GM18508 (cell line): Measurements from ENCODE around the gene CDSN.
"Not testable (repeated sequence)": the region's sequence is repeated elsewhere in the genome, so short reads cannot be mapped to it uniquely, and the experiment has no call there.

Experiments
- ATAC-seq: cut with Tn5 transposase; IDR thresholded peaks from one replicate; pipeline ENCODE4 v1.9.1; 2021; ENCODE audit warnings: moderate number of reproducible peaks; ENCODE audit not compliant: insufficient read depth, unreplicated experiment

CDSN gene, protein sequence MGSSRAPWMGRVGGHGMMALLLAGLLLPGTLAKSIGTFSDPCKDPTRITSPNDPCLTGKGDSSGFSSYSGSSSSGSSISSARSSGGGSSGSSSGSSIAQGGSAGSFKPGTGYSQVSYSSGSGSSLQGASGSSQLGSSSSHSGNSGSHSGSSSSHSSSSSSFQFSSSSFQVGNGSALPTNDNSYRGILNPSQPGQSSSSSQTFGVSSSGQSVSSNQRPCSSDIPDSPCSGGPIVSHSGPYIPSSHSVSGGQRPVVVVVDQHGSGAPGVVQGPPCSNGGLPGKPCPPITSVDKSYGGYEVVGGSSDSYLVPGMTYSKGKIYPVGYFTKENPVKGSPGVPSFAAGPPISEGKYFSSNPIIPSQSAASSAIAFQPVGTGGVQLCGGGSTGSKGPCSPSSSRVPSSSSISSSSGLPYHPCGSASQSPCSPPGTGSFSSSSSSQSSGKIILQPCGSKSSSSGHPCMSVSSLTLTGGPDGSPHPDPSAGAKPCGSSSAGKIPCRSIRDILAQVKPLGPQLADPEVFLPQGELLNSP

DNA sequence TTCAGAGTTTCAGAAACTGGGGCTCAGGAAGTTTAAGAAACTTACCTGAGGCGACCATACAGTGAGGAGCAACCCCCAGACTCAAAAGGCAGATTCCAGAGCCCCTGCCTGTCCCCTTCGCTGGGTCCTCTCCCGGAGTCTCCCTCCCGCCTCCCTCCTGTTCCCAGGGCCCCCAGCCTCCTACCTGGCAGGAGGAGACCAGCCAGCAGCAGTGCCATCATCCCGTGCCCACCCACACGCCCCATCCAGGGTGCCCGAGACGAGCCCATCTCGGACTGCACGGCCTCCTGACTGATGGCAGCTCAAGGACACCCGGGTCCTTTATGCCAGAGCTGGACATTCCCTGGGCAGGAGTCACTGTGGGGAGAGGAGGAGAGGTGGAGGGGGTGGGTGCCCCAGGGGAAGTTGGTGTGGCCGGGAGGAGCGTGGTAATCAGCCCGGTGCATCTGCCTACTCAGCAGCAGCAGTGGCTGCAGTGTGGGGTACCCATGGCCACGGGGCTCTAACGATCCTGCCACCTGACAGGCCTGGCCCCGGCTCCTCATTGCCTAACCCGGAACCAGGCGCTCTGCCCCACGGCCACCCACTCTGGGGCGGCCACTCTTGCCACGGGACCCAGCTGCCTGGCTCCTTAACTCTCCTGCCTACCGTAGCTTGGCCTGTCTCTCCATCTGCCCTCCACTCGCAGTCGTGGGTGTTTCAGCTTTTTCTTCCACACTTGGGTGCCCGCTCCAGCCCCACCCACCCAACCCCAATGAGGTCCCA lies at the start of gene CDSN:
TSS of gene CDSN (minus strand) at position 296 of the 765 bp plus-strand sequence. CDS start at position 269, 27 bp downstream.
- ATAC-seq = no peak

DNA sequence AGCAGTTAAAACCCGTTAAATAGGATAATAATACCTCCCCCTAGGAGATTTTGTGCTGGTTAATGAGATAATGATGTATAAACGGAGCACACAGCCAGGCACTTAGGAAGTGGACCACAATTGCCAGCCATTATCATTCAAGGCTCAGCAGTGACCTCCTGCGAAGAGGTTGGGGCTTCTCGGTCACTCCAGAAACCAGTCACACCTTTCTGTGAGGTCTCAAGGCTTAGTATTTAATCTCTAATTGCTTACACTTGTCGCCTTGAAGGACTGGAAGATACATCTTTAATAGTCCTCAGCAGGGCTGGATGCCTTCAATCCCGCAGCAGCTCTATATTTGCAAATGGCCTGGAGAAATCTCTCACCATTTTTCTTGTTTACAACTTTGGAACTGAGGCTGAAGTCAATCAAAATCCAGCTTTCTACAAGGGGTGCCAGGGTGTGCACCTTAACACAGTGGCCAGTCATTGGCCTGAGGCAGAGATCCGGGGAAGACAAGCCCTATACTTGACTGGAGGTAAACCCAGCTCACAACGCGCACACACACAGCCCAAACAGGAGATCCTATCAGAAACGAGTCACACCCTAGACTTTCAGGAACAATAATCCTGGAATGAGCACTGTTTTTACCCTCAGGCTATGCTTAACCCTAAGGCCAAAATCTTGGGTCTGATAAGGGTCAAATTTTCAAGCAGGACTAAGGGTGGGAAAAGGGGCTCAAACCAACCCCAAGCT lies 49.0 kb upstream of the CDSN start:
- no peak for ATAC-seq

DNA sequence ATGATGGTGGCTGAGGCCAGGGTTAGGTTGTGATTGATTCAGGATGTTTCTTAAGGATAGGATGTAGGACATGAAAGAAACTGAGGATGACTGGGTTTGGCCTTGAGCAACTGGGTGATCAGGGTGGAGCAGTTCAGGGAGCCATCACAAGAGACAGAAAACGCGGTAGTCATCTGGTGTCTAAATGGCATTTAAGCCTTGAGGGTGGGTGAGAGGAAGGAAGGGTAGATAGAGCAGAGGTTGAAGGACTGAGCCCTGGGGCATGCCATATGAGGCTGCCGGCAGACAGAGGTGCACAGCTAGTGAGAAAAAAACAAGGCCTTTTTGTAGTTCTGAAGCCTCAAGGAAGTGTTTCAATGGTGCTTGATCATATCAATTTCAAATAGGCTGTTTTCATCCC lies 48.4 kb upstream of the CDSN start:
- ATAC-seq = no peak

DNA sequence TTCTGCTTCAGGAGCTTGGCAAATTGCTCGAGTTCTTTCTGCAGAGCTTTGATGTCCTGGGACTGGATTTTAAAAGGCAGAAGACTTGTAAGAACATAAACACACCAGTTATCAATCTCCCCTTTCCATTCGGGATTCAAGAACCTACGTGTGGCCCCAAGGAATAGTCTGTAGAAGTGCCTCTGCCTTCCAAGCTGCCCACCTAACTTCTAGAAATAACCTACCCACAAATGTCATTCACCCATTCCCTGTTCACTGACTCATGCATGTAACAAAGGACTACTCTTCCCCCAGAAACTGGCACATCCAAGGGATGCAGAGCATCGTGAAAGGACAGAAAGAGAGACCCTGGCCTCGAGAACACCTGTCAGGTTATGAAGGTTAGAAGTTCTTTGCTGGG lies 45.7 kb upstream of the CDSN start:
- no peak for ATAC-seq

DNA sequence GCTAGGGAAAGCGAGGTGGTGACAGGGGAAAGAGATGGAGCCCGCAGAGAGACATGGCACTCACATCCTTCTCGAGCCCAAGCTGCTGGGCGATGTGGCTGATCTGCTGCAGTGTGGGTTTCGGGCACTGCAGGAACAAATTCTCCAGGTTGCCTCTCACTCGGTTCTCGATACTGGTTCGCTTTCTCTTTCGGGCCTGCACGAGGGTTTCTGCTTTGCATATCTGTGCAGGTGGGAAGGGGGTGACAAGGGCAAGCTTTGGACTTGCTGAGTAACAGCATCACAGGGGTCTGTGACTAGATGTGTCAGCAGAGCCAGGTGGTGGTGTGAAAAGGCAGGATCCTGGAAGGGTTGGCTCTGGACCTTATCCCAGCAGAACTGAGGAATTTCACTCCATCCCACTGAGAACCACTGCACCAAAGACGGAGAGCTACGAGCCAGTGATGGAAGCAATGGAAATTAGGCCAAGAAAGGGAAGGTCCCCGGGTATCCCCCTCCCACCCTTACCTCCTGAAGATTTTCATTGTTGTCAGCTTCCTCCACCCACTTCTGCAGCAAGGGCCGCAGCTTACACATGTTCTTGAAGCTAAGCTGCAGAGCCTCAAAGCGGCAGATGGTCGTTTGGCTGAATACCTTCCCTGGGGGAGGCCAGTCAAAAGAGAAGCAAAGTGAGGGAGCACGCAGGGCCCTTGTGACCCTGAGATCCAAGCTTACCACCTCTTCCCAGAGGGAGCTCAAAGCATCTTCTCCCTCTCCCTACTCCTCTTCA lies 45.0 kb upstream of the CDSN start:
- not testable (repeated sequence) for ATAC-seq

DNA sequence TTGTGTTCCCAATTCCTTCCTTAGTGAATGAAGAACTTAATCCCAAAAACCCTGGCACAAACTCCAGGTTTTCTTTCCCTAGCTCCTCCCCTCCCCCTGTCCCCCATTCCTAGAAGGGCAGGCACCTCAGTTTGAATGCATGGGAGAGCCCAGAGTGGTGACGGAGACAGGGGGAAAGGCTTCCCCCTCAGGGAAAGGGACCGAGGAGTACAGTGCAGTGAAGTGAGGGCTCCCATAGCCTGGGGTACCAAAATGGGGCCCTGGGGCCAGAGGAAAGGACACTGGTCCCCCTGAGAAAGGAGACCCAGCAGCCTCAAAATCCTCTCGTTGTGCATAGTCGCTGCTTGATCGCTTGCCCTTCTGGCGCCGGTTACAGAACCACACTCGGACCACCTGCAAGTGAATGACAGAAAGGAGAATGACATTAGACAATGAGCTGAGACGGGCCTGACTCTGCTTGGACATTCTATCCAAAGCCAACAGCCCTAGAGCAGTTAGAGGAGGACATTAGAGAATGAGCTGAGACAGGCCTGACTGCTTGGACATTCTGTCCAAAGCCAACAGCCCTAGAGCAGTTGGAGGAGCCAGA lies 44.3 kb upstream of the CDSN start:
- not testable (repeated sequence) for ATAC-seq

DNA sequence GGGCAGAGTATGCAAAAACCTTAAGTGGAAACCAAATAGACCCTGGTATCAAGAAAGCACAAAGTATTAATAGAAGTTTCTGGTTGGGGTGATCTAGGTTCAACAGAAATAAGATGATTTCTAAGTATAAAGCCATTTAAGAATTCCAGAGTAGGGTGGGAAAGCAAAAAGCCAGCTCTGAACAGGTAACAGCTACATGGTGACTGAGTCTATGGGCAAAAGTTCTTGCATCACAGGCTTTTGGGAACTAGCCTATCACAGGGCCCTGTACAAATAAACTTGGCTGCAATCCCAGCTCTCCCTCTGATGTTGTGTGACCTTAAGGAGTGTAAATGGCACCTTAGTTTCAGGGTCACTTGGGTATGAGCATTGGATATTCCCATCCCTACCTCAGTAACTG lies 43.7 kb upstream of the CDSN start:
- ATAC-seq = no peak

DNA sequence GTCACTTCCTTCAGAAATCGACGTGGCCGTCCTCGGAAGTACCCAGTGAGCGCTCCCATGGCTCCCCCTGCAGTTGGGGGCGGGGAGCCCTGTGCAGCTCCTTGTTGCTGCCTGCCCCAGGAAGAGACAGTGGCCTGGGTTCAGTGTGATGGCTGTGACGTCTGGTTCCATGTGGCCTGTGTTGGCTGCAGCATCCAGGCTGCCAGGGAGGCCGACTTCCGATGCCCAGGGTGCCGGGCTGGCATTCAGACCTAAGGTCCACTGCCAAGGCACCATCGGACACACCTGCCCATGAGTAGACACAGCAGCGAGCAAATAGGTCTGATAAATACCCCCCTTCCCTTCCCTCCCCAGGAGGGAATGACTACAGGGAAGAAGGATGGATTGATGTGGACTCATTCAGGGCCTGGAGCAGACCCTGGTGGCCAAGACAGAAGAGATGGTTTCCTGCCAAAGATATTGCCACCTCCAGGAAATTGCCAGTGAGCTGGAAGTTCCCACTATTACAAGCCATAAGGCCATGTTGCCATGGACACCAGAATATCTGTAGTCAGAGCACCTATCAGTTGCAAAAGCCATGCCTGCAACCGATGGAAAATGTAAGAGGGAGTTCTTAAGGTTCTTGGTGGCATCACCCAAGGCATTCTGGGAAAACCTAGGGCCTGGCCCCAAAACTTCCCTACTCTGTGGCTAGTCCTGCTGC lies 42.4 kb upstream of the CDSN start:
- no peak for ATAC-seq

DNA sequence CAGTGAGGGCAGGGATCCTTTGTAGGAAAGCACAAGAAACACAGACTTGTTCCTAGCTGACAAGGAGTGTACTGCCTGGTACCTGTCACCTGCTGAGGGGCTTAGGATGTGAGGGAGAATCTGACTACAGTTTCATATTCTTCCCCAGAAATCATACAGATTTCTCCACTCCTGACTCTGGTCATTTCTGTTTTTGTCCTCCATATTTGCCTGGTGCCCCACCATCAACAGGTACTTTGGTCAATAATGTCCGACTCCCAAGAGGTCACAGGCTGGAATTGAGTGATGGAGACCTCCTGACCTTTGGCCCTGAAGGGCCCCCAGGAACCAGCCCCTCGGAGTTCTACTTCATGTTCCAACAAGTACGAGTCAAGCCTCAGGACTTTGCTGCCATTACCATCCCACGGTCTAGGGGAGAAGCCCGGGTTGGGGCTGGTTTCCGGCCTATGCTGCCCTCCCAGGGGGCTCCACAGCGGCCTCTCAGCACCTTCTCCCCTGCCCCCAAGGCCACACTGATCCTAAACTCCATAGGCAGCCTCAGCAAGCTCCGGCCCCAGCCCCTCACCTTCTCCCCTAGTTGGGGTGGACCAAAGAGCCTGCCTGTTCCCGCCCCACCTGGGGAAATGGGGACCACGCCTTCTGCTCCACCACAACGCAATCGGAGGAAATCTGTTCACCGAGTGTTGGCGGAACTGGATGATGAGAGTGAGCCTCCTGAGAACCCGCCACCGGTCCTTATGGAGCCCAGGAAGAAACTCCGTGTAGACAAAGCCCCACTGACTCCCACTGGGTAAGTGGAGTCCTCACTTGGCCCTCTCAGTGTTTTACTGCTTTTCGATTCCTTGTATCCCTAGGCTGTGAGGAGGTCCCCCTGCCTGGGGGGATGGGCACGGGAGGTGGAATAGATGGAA lies 41.2 kb upstream of the CDSN start:
- no peak for ATAC-seq

DNA sequence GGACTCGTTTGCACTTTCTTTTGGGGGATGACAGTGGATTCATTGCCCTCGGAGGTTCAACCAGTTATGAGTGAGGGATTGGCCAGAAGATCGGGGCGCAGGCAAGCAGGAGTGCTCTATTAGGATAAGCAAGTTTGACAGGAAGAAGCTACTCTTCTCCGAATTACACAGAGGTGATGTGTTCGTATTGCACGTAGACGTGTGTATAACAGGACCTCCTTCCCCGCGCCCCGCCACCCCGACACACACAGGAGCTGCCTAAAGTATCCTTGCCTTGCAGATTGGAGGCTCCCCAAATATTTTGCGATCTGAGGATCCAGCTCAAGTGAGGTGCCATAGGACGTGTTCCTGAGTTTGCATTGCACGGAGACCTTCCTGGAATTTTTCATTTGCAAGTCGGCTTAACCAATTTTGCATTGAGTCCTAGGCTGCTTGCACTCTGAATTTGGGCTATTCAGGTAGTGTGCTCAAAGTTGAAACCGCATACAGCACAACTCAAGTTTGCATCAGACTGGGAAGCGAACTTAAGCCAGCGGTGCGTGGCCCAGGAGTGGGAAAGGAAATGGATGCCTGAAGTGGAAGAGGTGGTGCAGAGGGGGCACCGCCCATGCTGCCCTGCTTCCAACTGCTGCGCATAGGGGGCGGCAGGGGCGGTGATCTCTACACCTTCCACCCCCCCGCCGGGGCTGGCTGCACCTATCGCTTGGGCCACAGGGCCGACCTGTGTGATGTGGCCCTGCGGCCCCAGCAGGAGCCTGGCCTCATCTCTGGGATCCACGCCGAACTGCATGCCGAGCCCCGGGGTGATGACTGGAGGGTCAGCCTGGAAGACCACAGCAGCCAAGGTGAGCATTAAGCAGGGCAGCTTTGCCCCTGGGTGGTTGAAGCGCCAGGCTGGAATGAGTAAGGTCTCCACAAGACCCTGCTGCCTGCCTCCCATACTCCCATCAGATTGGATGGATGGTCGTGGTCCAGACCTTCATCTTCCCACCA lies 38.9 kb upstream of the CDSN start:
- ATAC-seq = no peak

DNA sequence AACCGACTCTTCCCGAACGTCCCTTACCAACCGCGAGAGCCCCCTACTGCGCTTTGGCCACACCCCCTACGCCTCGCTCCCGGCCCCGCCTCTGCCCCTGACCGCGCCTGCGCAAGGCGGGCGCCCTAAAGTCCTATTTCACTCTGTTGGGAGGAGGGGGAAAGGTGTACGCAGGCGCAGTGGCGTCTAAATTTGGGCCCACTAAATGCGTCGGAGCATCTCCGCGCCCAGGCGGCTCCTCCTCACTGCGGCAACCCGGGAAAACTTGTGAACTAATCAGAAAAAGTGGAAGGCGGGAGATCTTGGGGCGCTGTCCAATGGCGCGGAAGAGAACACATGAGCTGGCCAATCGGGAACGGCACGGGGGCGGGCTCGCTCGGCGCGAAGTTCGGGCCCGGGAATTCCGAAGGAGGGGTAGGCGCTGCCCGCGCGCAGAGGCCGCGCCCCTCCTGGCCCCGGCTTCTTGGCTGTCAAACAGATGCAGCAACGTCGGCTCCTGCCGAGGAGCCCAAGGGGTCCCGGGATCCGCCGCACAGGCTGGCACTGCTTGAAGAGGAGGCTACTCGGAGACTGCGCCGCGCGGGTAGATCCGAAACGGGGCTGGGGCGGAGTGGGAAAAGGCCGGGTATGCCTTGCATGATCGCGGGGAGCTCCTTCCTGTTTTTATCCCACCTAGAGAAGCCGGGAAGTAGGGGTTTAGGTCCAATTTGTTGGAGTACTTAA lies 38.1 kb upstream of the CDSN start, which contains the start of gene TCF19:
TSS of gene TCF19 (plus strand) at position 450 of the 723 bp plus-strand sequence. CDS start 881 bp downstream, outside the sequence.
- ATAC-seq = peak; percentile 80

DNA sequence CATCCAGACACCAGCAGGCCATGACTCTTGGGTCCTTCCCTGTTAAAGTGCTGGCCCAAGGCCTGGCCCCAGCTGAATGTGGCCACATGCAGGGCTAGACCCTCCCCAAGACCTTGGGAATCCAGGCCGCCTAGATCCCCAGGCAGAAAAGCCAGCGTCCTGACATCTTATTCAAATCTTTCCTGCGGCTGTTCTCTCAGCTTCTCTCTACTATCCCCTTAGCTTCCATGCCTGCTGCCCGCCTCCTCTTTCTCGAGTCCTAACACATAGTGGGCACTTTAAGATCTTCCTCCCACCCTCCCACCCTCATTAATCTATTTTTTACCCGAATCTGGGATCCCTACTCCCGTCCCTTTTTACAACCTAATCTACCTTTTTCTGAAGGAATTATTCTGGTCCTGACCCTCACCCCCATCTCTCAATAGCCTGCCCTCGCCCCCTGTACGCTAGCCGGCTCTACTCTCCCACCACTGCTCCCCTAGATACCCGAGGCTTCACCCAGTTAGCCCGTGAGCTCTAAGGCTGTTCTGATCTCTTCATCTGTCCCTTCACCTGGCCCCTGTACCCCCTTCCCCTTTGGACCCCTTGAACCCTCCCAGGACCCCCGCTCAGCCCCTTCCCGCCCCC lies 37.4 kb upstream of the CDSN start, which contains the start of gene CCHCR1:
TSS of gene CCHCR1 (minus strand) at position 290 of the 627 bp plus-strand sequence. CDS start at position 88, 202 bp downstream.
- no peak for ATAC-seq

DNA sequence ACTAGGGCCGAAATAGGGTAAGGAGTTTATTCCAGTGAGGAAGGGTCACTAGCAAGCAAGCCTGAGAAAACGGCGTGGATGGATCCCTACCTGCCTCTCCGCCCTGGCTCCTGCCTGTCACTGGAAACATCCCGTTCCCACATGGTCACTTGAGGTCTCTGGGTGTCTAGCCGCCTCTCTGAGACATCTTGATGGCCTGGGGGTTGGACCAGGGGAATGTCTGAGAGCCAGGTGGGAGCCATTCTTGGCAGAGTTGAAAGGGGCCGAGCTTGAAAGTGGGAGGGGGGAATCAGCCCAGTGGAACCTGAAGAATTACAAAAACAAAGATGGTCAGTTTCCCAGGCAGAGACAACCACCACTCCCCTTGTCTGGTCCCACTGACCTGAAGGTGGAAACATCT lies 36.4 kb upstream of the CDSN start:
- ATAC-seq = no peak

DNA sequence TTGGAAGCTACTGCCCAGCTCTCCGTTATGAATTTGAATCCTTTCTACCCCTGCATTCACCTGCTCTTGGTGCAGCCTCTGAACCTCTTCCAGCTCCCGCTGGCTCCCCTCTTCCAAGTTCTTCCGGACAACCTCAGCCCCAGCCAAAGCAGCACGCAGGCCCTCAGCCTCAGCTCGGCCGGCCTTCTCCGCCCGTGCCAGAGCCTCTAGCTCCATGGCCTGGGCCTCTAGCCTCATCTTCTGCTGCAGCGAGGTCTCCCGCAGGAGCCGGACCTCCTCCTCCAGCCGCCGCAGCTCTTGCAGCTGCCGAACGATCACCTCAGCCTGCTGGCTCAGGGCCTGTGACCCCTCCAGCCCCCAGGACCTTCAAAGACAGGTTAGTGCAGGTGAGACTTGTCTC lies 34.2 kb upstream of the CDSN start:
- no peak for ATAC-seq

DNA sequence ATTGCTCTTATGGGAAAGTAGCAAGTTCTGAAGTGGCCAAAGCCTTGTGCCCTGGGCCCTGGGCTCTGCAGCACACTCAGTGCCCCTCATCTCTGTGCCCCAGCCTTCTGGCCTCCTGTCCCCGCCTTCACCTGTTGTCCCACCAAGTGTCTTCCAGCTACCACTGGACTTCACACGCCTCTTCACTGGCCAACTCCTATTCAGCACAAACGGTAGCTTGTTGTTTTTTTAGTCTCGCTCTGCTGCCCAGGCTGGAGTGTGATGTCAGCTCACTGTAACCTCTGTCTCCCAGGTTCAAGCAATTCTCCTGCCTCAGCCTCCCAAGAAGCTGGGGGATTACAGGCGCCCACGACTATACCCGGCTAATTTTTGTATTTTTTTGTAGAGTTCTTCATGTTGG lies 32.5 kb upstream of the CDSN start:
- no peak for ATAC-seq
